Measurements from ENCODE around the gene SCART1. TPM values are rescaled to one million over a fixed set of nuclear protein-coding genes. Genes with fewer than 3 reads are reported as not detected.
"Not testable (repeated sequence)": the region's sequence is repeated elsewhere in the genome, so short reads cannot be mapped to it uniquely, and the experiment has no call there.

Gene SCART1
- total RNA-seq, 2 donors from 2014 or later = 2.0 to 3.6 TPM

DNA sequence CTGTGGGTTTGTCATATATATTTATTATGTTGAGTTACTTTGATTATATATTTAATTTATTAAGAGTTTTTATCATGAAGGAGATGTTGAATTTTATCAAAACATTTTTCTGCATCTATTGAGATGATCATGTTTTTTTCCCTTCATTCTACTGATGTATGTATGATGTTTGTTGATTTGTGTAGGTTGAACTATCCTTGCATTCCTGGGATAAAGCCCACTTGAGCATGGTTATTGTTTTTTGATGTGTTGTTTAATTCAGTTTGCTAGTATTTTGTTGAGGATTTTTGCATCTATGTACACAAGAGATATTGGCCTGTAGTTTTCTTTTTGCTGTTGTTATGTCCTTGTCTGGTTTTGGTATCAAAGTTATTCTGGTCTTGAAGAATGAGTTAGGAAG lies 31.1 kb downstream of the SCART1 start:
- H3K27ac Mint-ChIP-seq = no peak overlapping the region
- peaks cover 18% of the 10 kb centered on the region for H3K9me3 Mint-ChIP-seq
- H3K4me1 Mint-ChIP-seq (ENCODE audit: low read depth in 2 of 2) = no peaks in the 10 kb centered on the region
- ATAC-seq (no peak), DNase-seq (ENCODE audit: low spot score) (no peak)
- peaks cover 47% of the 10 kb centered on the region for H3K36me3 Mint-ChIP-seq
- no peak overlapping the region for H3K4me3 Mint-ChIP-seq
- H3K27me3 Mint-ChIP-seq = peaks cover 7 to 12% of the 10 kb centered on the region in 2 donors

- Mint-ChIP-seq H3K4me3 (no peak overlapping the region), H3K36me3 (peaks cover 47% of the 10 kb centered on the region), H3K9me3 (peaks cover 18% of the 10 kb centered on the region), H3K27me3 (peaks cover 7 to 12% of the 10 kb centered on the region in 2 donors), H3K27ac (no peak overlapping the region), H3K4me1 (ENCODE audit: low read depth in 2 of 2) (peaks cover 0 to 3% of the 10 kb centered on the region in 2 donors)
- ATAC-seq (no peak), DNase-seq (ENCODE audit: low spot score) (no peak)
Observed at GRCh38 chr10:133487085-133487484, 33.3 kb downstream of the SCART1 start.

GRCh38 chr10:133488354-133488753 lies 34.6 kb downstream of the SCART1 start:
- H3K27ac Mint-ChIP-seq = no peak overlapping the region
- H3K4me3 Mint-ChIP-seq = no peak overlapping the region
- H3K36me3 Mint-ChIP-seq = peaks cover 41% of the 10 kb centered on the region
- no peak for DNase-seq (ENCODE audit: low spot score)
- H3K27me3 Mint-ChIP-seq = peaks cover 5 to 8% of the 10 kb centered on the region in 2 donors
- peaks cover 15% of the 10 kb centered on the region for H3K9me3 Mint-ChIP-seq
- peaks cover 0 to 3% of the 10 kb centered on the region in 2 donors for H3K4me1 Mint-ChIP-seq (ENCODE audit: low read depth in 2 of 2)
- no peak for ATAC-seq

DNA sequence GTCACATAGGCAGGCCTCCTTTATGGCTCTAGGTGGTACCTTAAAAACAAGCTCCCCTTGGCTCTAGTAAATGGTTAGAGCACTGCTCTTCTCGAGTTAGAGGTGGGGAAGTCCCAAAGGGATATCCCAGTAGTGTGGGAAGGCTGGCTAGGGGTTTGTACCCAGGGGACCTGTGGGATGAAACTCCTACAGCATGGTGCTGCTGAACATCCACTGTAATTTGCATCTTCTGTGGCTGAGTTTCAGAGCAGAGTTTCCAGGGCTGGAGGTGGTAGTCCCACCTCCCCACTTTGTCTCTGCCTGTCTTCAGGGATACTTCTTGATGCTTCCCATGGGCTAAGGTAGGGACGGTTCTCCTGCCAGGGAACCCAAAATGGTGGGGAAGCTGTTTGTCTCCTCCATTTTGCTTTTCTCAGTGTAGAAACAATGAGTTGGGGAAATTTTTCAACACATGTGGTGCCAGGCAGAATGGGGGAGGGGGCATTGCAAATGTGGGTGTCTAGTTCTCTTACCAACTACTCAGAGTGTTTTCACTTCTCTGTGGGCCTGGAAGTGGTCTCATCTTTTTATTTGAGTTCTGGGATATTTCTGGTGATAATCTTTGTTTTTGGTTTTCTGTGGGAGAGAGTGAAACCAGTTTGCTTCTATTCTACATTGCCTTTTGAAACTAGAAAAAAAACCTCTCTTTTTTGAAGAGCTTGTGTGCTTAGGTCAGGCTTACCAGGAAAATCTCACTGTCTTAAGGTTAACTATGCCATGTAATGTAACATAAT lies 36.3 kb downstream of the SCART1 start:
- peaks cover 32% of the 10 kb centered on the region for H3K36me3 Mint-ChIP-seq
- H3K27me3 Mint-ChIP-seq = peaks cover 5 to 8% of the 10 kb centered on the region in 2 donors
- peaks cover 0 to 3% of the 10 kb centered on the region in 2 donors for H3K4me1 Mint-ChIP-seq (ENCODE audit: low read depth in 2 of 2)
- DNase-seq (ENCODE audit: low spot score) (no peak), ATAC-seq (no peak)
- H3K9me3 Mint-ChIP-seq = peaks cover 12% of the 10 kb centered on the region
- no peak overlapping the region for H3K4me3 Mint-ChIP-seq
- H3K27ac Mint-ChIP-seq = no peak overlapping the region

- not testable (repeated sequence) for H3K27ac Mint-ChIP-seq; ATAC-seq; H3K9me3 Mint-ChIP-seq; H3K27me3 Mint-ChIP-seq; DNase-seq (ENCODE audit: low spot score); H3K36me3 Mint-ChIP-seq; H3K4me1 Mint-ChIP-seq (ENCODE audit: low read depth in 2 of 2); H3K4me3 Mint-ChIP-seq
Observed at GRCh38 chr10:133493562-133493961, 39.8 kb downstream of the SCART1 start.

GRCh38 chr10:133497363-133497762 lies 43.6 kb downstream of the SCART1 start:
- H3K36me3 Mint-ChIP-seq; DNase-seq (ENCODE audit: low spot score); ATAC-seq; H3K27me3 Mint-ChIP-seq; H3K27ac Mint-ChIP-seq; H3K9me3 Mint-ChIP-seq; H3K4me1 Mint-ChIP-seq (ENCODE audit: low read depth in 2 of 2); H3K4me3 Mint-ChIP-seq: not testable (repeated sequence)

- H3K4me1 Mint-ChIP-seq (ENCODE audit: low read depth in 2 of 2); H3K27me3 Mint-ChIP-seq; ATAC-seq; DNase-seq (ENCODE audit: low spot score); H3K27ac Mint-ChIP-seq; H3K4me3 Mint-ChIP-seq; H3K36me3 Mint-ChIP-seq; H3K9me3 Mint-ChIP-seq: not testable (repeated sequence)
Observed at GRCh38 chr10:133499176-133499575, 45.4 kb downstream of the SCART1 start.

GRCh38 chr10:133500897-133501296 lies 47.2 kb downstream of the SCART1 start:
- not testable (repeated sequence) for H3K36me3 Mint-ChIP-seq; ATAC-seq; H3K27me3 Mint-ChIP-seq; H3K9me3 Mint-ChIP-seq; H3K4me3 Mint-ChIP-seq; H3K27ac Mint-ChIP-seq; H3K4me1 Mint-ChIP-seq (ENCODE audit: low read depth in 2 of 2); DNase-seq (ENCODE audit: low spot score)

DNA sequence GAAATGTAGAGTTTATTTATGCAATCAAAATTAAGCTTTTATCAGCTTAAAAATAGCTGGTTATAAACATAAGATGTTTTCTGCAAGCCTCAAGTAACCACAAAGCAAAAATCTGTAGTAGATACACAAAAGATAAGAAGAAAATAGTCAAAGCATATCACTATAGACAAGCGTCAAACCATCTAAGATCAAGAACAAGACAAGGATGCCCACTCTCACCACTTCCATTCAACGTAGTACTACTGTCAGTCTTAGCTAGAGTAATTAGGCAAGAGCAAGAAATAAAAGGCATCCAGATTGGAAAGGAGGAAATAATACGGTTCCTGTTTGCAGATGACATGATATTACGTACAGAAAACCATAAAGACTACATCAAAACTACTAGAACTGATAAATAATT lies 56.0 kb downstream of the SCART1 start:
- ATAC-seq = no peak
- no peak overlapping the region for H3K4me3 Mint-ChIP-seq
- no peak overlapping the region for H3K27ac Mint-ChIP-seq
- H3K27me3 Mint-ChIP-seq = peaks cover 37 to 58% of the 10 kb centered on the region in 2 donors
- H3K9me3 Mint-ChIP-seq = no peaks in the 10 kb centered on the region
- H3K4me1 Mint-ChIP-seq (ENCODE audit: low read depth in 2 of 2) = no peaks in the 10 kb centered on the region
- DNase-seq (ENCODE audit: low spot score) = no peak
- peaks cover 11% of the 10 kb centered on the region for H3K36me3 Mint-ChIP-seq

DNA sequence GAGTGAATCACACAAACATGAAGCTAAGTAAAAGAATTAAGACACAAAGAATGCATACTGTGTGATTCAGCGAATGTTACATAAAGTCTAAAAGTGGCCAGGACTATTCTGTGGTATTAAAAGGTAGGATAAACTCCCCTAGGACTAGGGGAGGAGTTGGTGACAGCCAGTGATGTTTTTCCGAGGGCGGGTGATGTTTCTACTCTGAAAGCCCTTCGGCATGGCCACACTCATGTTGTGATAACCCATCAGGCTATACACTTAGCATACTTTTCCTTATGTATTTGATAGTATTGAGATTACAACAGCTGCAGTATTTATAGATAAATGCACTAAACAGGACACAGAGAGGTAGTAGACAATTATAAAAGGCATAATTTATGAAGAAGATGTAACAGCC lies 57.7 kb downstream of the SCART1 start:
- no peak overlapping the region for H3K27ac Mint-ChIP-seq
- H3K4me3 Mint-ChIP-seq = no peak overlapping the region
- no peaks in the 10 kb centered on the region for H3K4me1 Mint-ChIP-seq (ENCODE audit: low read depth in 2 of 2)
- peaks cover 41 to 60% of the 10 kb centered on the region in 2 donors for H3K27me3 Mint-ChIP-seq
- peaks cover 11% of the 10 kb centered on the region for H3K36me3 Mint-ChIP-seq
- no peaks in the 10 kb centered on the region for H3K9me3 Mint-ChIP-seq
- no peak for ATAC-seq
- no peak for DNase-seq (ENCODE audit: low spot score)

DNA sequence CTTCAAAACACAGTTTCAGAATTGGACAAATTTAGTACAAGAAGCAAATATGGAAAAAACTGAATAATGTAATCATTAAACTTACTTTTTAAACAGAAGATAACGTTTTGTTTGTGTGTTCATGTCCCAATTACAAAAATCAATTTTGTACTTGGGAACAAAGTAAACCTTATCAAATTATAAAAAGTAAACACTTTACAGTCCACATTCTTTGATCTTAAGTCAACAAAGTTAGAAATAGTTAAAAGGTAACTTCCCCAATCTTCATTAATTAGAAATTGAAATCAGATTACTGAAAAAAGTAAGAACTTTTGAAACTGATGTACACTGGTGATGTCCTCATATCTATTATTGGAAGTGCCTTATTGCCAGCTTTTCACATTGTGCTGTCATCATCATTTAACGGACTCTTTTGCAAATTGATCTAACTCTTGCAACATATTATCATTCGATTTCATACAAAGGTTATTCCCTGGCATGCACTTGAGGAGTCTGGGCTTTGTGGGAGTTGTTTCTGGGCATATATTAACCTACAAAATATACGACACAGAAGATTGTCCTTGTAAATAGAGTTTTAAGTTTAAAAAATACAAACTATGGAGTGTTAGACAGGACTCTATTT lies 58.3 kb downstream of the SCART1 start:
- ATAC-seq = no peak
- Mint-ChIP-seq H3K9me3 (no peaks in the 10 kb centered on the region), H3K4me1 (ENCODE audit: low read depth in 2 of 2) (no peaks in the 10 kb centered on the region), H3K36me3 (peaks cover 11% of the 10 kb centered on the region), H3K27ac (no peak overlapping the region), H3K4me3 (no peak overlapping the region), H3K27me3 (peaks cover 42 to 66% of the 10 kb centered on the region in 2 donors)
- DNase-seq (ENCODE audit: low spot score) = no peak

- Mint-ChIP-seq H3K9me3 (no peaks in the 10 kb centered on the region), H3K36me3 (no peaks in the 10 kb centered on the region), H3K4me1 (ENCODE audit: low read depth in 2 of 2) (peaks cover 10 to 14% of the 10 kb centered on the region in 2 donors), H3K4me3 (no peak overlapping the region), H3K27ac (no peak overlapping the region), H3K27me3 (peaks cover 28 to 50% of the 10 kb centered on the region in 2 donors)
- DNase-seq (ENCODE audit: low spot score) (no peak), ATAC-seq (no peak)
Observed at GRCh38 chr10:133515471-133515870, 61.7 kb downstream of the SCART1 start.

DNA sequence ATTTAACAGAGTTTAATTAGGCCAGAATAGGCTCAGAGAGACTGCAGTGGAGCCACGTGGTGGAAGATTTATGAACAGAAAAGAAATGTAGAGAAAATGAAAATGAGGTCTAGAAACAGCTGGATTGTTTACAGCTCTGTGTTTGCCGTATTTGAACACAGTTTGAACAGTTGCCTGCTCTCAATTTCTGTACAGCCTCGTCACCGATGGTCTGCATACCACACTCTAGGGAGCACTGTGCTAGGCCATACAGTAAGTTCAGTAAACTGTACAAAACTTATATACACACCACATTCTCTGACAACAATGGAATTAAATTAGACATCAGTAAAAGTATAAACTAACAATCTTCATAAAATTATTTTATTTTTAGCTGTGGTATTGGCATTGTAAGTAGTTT lies 62.3 kb downstream of the SCART1 start:
- no peak overlapping the region for H3K27ac Mint-ChIP-seq
- no peak overlapping the region for H3K4me3 Mint-ChIP-seq
- peaks cover 29 to 44% of the 10 kb centered on the region in 2 donors for H3K27me3 Mint-ChIP-seq
- H3K36me3 Mint-ChIP-seq = no peaks in the 10 kb centered on the region
- ATAC-seq = no peak
- peaks cover 14 to 18% of the 10 kb centered on the region in 2 donors for H3K4me1 Mint-ChIP-seq (ENCODE audit: low read depth in 2 of 2)
- no peak for DNase-seq (ENCODE audit: low spot score)
- H3K9me3 Mint-ChIP-seq = no peaks in the 10 kb centered on the region

DNA sequence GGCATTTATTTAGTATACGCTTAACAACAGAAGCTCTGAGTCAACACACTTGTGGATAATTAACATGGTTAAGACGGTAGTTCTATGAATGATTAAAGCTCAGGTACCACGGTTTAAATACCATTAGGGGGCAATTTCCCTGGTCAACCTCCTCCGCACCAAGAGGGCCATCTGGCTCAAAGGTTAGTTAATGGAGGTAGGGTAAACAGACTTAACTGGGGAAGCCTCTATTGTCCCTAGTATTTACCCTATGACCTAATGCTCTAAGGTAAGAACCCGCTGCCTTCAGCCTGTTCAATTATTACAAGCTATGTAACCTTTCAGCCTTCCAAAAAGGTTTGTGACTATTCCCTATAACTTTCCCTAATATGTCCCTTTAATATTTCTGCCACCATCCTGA lies 64.8 kb downstream of the SCART1 start:
- H3K9me3 Mint-ChIP-seq; H3K4me3 Mint-ChIP-seq; DNase-seq (ENCODE audit: low spot score); ATAC-seq; H3K27ac Mint-ChIP-seq; H3K36me3 Mint-ChIP-seq: not testable (repeated sequence)
- peaks cover 14 to 18% of the 10 kb centered on the region in 2 donors for H3K4me1 Mint-ChIP-seq (ENCODE audit: low read depth in 2 of 2)
- H3K27me3 Mint-ChIP-seq = peaks cover 20 to 33% of the 10 kb centered on the region in 2 donors

All from natural killer cell treated with Interleukin-12 subunit alpha and Interleukin-12 subunit beta and Interleukin-15 and Interleukin-18, amount 100 ng/mL, for 72 hours (primary cell).